Esophagus squamous epithelium (tissue), 4 donors: Measurements from ENCODE around the gene DYNLRB2.

Source experiments
- POLR2A ChIP-seq, 4 donors: fragments of 450-650 bp; IDR thresholded peaks; one replicate each; pipeline ENCODE4 v1.6.1; 2017; ENCODE audit warnings: antibody characterized with exemption in 4 of 4, mild to moderate bottlenecking in 4 of 4, moderate library complexity in 3 of 4
- TF ChIP-seq, protein P1 (sequence below), 6 experiments: fragments of 450-650 bp in 4 of 6; fragments of 200-600 bp in 2 of 6; sonication (generic) in 2 of 6; IDR thresholded peaks; one replicate each; pipeline ENCODE4 v1.5.1; 2016 to 2019; ENCODE audit warnings: antibody characterized with exemption in 6 of 6, mild to moderate bottlenecking in 4 of 6, moderate library complexity in 4 of 6

DNA sequence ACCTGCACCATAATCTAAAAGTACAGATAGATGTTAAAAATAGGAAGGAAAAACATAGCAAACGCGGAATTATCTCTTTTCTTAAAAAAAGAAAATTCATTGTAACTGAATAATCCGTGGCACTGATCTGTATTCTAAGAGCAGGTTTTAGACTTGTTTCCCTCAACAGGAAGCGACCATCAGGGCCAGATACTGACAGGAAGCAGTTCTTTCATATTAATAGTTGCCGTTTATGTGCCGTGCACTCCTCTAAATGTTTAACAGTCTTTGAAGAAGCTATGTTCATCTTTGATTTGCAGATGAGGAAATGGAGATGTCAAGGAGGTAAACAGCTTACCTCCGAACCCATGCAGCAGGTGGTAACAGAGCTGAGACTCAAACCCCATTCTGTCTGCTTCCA, 23.6 kb downstream of the DYNLRB2 start:
- TF ChIP-seq, protein P1, sequence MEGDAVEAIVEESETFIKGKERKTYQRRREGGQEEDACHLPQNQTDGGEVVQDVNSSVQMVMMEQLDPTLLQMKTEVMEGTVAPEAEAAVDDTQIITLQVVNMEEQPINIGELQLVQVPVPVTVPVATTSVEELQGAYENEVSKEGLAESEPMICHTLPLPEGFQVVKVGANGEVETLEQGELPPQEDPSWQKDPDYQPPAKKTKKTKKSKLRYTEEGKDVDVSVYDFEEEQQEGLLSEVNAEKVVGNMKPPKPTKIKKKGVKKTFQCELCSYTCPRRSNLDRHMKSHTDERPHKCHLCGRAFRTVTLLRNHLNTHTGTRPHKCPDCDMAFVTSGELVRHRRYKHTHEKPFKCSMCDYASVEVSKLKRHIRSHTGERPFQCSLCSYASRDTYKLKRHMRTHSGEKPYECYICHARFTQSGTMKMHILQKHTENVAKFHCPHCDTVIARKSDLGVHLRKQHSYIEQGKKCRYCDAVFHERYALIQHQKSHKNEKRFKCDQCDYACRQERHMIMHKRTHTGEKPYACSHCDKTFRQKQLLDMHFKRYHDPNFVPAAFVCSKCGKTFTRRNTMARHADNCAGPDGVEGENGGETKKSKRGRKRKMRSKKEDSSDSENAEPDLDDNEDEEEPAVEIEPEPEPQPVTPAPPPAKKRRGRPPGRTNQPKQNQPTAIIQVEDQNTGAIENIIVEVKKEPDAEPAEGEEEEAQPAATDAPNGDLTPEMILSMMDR (IDR thresholded peaks at IDR 0.05): no peak
- no peak for TF ChIP-seq POLR2A (IDR thresholded peaks at IDR 0.05)
